Small intestine (tissue), 7 donors: ENCODE data around the gene TP53. TPM values are rescaled to one million over a fixed set of nuclear protein-coding genes. Genes with fewer than 3 reads are reported as not detected.

ENCODE experiments used
- DNase-seq, 2 donors: peaks; one replicate each; pipeline versions ENCODE4 v3.0.0 to v3.0.0-alpha.2; 2013
- FAIRE-seq: peaks from 2 replicates; lab custom pipeline; 2012; peaks lifted over from hg19 to GRCh38; lab: Jason Lieb, UNC
- H3K27ac ChIP-seq, 3 donors: one replicate each; pipeline ENCODE4 v1.5.1; 2013; ENCODE audit warnings: low read length in 2 of 3, mild to moderate bottlenecking in 2 of 3, control low read depth in 1 of 3, inconsistent platforms in 1 of 3, low read depth in 1 of 3, moderate library complexity in 1 of 3
- H3K27me3 ChIP-seq, 3 donors: one replicate each; pipeline ENCODE4 v1.6.1; 2013; ENCODE audit warnings: low read length in 3 of 3, inconsistent platforms in 1 of 3; ENCODE audit not compliant: control insufficient read depth in 3 of 3, insufficient read depth in 3 of 3
- H3K36me3 ChIP-seq, 3 donors: one replicate each; pipeline ENCODE4 v1.6.1; 2013; ENCODE audit warnings: low read length in 3 of 3, inconsistent platforms in 1 of 3, low read depth in 1 of 3, mild to moderate bottlenecking in 1 of 3, moderate library complexity in 1 of 3; ENCODE audit not compliant: control insufficient read depth in 3 of 3, insufficient read depth in 2 of 3
- H3K4me1 ChIP-seq, 3 donors: one replicate each; pipeline ENCODE4 v1.6.1; 2013; ENCODE audit warnings: low read length in 2 of 3, inconsistent platforms in 1 of 3, low read depth in 1 of 3, mild to moderate bottlenecking in 1 of 3, moderate library complexity in 1 of 3; ENCODE audit not compliant: control insufficient read depth in 3 of 3, insufficient read depth in 2 of 3
- H3K4me3 ChIP-seq, 3 donors: one replicate each; pipeline ENCODE4 v1.5.1; 2013; ENCODE audit warnings: low read length in 3 of 3, control low read depth in 1 of 3, inconsistent platforms in 1 of 3, low read depth in 1 of 3, mild to moderate bottlenecking in 1 of 3, moderate library complexity in 1 of 3
- H3K9me3 ChIP-seq, 2 donors: one replicate each; pipeline ENCODE4 v1.6.1; 2013; ENCODE audit warnings: low read depth in 1 of 2, low read length in 1 of 2; ENCODE audit not compliant: control insufficient read depth in 2 of 2, insufficient read depth in 1 of 2
- WGBS, 3 donors: extraction: QIAGEN DNeasy Blood & Tissue Kit; methylation state at CpG; one replicate each; pipeline ENCODE4 v1.1.7; 2013; 5-methylcytosine and 5-hydroxymethylcytosine counted together
- polyA plus RNA-seq, 4 donors: library from polyadenylated mRNA; stranded (reverse) in 3 of 4; unstranded in 1 of 4; fragments of 200-250 nt in 3 of 4; fragments of 120-200 nt in 1 of 4; gene quantifications; one replicate each; pipeline versions ENCODE4 v1.2.1 to v1.2.3, GENCODE V29; 2013
- donor health status: healthy with polysubstance abuse.
- donor health status: control.
- donor health status: control.
- donor health status: Bipolar disorder and iron deficiency.
- donor health status: healthy.

The TP53 gene
- polyA plus RNA-seq, 4 donors, result 8.7 to 51.8 (median 26.3) TPM

DNA sequence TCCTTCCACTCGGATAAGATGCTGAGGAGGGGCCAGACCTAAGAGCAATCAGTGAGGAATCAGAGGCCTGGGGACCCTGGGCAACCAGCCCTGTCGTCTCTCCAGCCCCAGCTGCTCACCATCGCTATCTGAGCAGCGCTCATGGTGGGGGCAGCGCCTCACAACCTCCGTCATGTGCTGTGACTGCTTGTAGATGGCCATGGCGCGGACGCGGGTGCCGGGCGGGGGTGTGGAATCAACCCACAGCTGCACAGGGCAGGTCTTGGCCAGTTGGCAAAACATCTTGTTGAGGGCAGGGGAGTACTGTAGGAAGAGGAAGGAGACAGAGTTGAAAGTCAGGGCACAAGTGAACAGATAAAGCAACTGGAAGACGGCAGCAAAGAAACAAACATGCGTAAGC, 12.4 kb downstream of the TP53 start:
- DNase-seq, result no peak
- Histone ChIP-seq H3K9me3 (peaks cover 2 to 14% of the 10 kb centered on the region in 2 donors), H3K4me1 (no peaks in the 10 kb centered on the region), H3K27ac (no peak overlapping the region), H3K27me3 (no peaks in the 10 kb centered on the region), H3K36me3 (peaks cover 18 to 67% (median 25%) of the 10 kb centered on the region in 3 donors), H3K4me3 (no peak overlapping the region)
- 89 to 93% (median 92%) methylated on average over 14 of the region's 14 CpGs for WGBS, 3 donors
- FAIRE-seq, result no peak

DNA sequence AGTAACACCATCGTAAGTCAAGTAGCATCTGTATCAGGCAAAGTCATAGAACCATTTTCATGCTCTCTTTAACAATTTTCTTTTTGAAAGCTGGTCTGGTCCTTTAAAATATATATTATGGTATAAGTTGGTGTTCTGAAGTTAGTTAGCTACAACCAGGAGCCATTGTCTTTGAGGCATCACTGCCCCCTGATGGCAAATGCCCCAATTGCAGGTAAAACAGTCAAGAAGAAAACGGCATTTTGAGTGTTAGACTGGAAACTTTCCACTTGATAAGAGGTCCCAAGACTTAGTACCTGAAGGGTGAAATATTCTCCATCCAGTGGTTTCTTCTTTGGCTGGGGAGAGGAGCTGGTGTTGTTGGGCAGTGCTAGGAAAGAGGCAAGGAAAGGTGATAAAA, 14.1 kb downstream of the TP53 start:
- Histone ChIP-seq H3K4me3 (no peak overlapping the region), H3K36me3 (peaks cover 18 to 82% (median 25%) of the 10 kb centered on the region in 3 donors), H3K27ac (no peak overlapping the region), H3K27me3 (no peaks in the 10 kb centered on the region), H3K9me3 (peaks cover 2 to 14% of the 10 kb centered on the region in 2 donors), H3K4me1 (no peaks in the 10 kb centered on the region)
- FAIRE-seq (no peak), DNase-seq (peak; percentile 21 to 65)
- WGBS, 3 donors, result 85 to 93% (median 91%) methylated on average over 2 of the region's 2 CpGs

DNA sequence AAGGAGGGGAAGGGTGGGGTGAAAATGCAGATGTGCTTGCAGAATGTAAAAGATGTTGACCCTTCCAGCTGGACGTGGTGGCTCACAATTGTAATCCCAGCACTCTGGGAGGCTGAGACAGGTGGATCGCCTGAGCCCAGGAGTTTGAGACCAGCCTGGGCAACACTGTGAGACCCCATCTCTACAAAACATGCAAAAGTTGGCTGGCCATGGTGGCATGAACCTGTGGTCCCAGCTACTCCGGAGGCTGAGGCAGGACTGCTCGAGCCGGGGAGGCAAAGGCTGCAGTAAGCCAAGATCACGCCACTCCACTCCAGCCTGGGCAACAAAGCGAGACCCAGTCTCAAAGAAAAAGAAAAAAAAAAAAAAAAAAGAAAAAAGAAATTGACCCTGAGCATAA, 18.8 kb downstream of the TP53 start:
- H3K36me3 ChIP-seq, result peaks cover 10 to 68% (median 11%) of the 10 kb centered on the region in 3 donors
- WGBS, 3 donors, result 94 to 96% (median 95%) methylated on average over 7 of the region's 7 CpGs
- no peak for FAIRE-seq

DNA sequence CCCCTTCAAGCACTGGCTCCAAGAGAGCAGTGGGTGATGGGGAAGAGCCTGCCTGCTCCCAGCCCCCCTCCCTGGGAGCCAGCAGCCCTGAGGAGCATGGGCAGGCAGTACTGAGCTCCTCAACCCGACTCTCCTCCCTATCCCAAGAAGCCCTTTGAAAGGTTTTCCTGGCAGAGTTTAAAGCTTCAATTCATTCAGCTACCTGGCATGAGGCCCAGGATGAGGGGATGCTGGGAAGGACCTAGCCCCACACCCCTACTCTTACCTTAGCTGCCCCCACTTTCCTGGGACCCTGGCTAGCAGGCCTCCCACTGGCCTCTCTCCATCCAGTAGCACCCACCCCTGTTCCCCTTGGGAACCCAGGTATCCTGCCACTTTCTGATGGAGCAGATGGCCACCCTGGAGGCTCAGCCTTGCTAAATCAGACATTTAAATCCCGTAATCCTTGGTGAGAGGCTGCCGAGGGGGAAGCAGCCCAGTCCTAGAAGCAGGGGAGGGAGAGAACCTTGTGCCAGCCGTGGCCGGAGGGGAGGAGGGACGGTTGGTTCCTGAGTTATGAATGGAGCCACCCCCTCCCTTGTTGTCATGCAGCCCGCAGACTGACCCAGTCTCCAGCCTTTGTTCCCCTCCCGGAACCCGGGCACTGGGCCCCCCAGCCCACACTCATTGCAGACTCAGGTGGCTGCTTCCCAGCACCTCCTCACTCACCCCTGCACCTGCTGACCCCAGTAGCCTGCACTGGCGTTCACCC, 19.5 kb downstream of the TP53 start:
- whole genome bisulfite sequencing, 3 donors, result 73 to 84% (median 81%) methylated on average over 10 of the region's 10 CpGs
- FAIRE-seq, result no peak
- H3K36me3 ChIP-seq, result peaks cover 6 to 62% (median 7%) of the 10 kb centered on the region in 3 donors

More for the DNA sequence above, 18.8 kb downstream of the TP53 start:
- Histone ChIP-seq H3K27me3 (no peaks in the 10 kb centered on the region), H3K27ac (no peak overlapping the region), H3K4me1 (no peaks in the 10 kb centered on the region), H3K9me3 (peaks cover 1 to 3% of the 10 kb centered on the region in 2 donors), H3K4me3 (no peak overlapping the region)
- DNase-seq, result no peak

DNA sequence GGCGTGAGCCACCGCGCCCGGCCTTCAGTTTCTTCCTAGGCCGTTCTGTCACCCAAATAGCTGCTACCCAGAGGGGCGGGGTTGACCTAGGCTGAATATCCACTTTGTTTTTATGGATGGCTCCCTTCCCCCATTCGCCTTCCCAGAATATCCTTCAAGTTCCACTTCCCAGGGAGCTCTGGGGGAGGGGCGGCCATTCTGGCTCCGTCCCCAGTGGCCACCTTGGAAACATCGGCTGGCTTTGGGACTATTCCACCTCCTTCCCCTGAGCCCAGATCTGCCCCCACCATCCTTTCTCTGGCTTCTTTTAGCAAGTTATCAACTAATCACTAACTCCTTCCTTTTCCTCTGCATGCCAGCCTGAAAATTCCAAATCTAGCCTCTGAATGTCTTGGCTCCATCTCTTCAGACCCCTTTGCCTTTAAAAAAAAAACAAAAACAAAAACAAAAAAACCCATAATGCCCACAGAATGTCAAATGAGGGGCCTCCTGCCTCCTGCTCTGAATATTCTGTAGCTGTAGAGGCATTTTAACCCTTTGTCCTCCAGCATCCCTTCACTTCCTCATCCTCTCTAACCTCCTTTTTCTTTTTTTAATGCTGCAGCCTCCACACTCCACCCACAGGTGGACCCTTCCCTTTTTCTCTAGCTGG, 30.2 kb downstream of the TP53 start:
- Histone ChIP-seq H3K27me3 (peaks cover 0 to 31% (median 5%) of the 10 kb centered on the region in 3 donors), H3K36me3 (peaks cover 0 to 6% (median 0%) of the 10 kb centered on the region in 3 donors), H3K9me3 (no peaks in the 10 kb centered on the region), H3K4me1 (peaks cover 0 to 4% (median 0%) of the 10 kb centered on the region in 3 donors), H3K27ac (peak overlapping the region in 1 of 3 donors; percentile 8), H3K4me3 (no peak overlapping the region)
- peak in 1 of 2 donors; percentile 19 for DNase-seq
- WGBS, 3 donors, result 53 to 75% (median 67%) methylated on average over 10 of the region's 10 CpGs
- FAIRE-seq, result no peak

More for the DNA sequence above, 19.5 kb downstream of the TP53 start:
- H3K9me3 ChIP-seq, result no peaks in the 10 kb centered on the region
- no peaks in the 10 kb centered on the region for H3K27me3 ChIP-seq
- H3K4me1 ChIP-seq, result no peaks in the 10 kb centered on the region
- H3K4me3 ChIP-seq, result no peak overlapping the region
- no peak for DNase-seq
- H3K27ac ChIP-seq, result no peak overlapping the region

DNA sequence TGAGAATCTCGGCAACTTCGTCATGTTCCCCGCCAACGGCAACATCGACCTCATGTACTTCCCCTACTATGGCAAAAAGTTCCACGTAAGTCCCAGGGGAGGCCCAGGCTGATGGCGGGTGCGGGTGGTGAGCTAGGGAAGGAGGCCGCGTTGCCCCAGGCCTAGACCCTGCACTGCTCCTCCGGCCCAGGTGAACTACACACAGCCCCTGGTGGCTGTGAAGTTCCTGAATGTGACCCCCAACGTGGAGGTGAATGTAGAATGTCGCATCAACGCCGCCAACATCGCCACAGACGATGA, 31.8 kb downstream of the TP53 start:
- DNase-seq (no peak), FAIRE-seq (no peak)
- Histone ChIP-seq H3K27me3 (peaks cover 0 to 45% (median 7%) of the 10 kb centered on the region in 3 donors), H3K4me3 (no peak overlapping the region), H3K27ac (no peak overlapping the region), H3K36me3 (peaks cover 0 to 6% (median 0%) of the 10 kb centered on the region in 3 donors), H3K9me3 (no peaks in the 10 kb centered on the region), H3K4me1 (peaks cover 0 to 11% (median 0%) of the 10 kb centered on the region in 3 donors)
- WGBS, 3 donors, result 82 to 92% (median 88%) methylated on average over 17 of the region's 17 CpGs

DNA sequence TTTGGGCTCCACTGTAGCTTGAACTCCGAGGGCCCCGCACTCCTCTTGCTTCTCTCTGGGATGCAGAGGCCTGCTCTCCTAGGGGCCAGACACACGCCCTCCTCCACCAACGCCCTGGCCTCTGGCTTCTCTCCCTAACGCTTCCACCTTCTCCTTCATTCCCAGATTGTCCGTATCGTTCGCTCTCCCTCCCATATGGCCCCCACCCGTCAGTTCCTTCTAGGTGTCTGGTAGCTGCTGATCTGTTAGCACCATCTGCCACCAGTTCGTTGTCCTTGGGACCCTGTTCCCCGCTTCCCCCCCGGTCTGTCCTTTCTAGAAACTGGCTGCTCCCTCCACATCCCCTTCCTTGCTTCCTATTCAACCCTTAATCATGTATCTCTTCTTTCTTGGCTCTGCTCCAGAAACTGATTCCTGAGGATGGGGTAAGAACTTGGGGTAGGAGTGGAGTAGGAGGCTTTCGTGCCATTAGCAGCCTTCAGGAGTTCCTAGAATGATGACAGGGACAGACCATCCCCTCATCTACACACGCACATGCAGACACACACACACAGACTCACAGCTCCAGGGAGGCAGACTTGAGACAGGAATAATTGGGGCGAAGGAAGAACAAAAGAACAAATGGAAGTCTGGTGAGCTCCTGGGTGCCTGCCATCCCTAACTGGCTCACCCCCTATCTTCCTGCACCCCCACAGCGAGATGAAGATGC, 32.3 kb downstream of the TP53 start:
- 75 to 87% (median 78%) methylated on average over 16 of the region's 16 CpGs for WGBS, 3 donors
- H3K4me3 ChIP-seq, result no peak overlapping the region
- FAIRE-seq, result no peak

More for the DNA sequence above, 32.3 kb downstream of the TP53 start:
- Histone ChIP-seq H3K27ac (no peak overlapping the region), H3K27me3 (peaks cover 0 to 50% (median 7%) of the 10 kb centered on the region in 3 donors), H3K9me3 (no peaks in the 10 kb centered on the region), H3K4me1 (peaks cover 0 to 16% (median 0%) of the 10 kb centered on the region in 3 donors), H3K36me3 (peaks cover 0 to 6% (median 0%) of the 10 kb centered on the region in 3 donors)
- no peak for DNase-seq
